HG02885 (cell line): ENCODE data around the gene GMFB.

Source experiments
- ATAC-seq: cut with Tn5 transposase; IDR thresholded peaks from one replicate; pipeline ENCODE4 v1.9.1; 2021; ENCODE audit warnings: mild to moderate bottlenecking; ENCODE audit not compliant: unreplicated experiment, poor library complexity

Gene GMFB

DNA sequence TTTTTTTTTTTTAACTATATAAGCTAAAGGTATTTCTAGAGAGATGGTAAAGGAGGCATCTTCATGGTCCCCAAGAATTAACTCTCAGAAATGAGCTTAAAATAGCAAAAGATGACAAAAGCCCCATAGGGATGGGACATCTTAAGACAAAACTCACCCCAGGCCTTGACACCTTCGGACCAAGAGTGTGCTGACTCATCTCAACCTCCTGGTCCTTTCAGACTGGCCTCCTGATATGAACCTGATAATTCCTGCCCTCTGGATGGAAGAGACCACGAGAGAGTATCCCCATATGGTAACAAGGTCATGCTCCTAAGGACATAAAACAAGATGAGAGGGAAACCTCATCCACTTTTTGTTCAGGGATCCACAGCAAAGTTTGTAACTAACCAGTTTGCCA is 8.4 kb upstream of the GMFB start:
- ATAC-seq, result no peak

DNA sequence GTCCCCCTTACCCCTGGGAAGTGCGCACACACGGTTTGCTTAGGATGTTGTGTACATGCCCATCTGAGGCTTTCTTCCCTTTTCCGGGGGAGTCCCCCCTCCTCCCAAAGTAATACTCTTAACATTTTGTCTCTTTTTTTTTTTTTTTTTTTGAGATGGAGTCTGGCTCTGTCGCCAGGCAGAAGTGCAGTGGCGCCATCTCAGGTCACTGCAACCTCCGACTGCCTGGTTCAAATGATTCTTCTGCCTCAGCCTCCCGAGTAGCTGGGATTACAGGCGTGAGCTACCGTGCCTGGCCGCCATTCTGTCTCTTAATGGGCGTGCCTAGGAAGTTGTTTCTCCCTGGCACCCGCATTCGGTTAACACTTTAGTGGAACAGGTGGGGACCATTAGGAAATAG is 4.5 kb upstream of the GMFB start:
- no peak for ATAC-seq

DNA sequence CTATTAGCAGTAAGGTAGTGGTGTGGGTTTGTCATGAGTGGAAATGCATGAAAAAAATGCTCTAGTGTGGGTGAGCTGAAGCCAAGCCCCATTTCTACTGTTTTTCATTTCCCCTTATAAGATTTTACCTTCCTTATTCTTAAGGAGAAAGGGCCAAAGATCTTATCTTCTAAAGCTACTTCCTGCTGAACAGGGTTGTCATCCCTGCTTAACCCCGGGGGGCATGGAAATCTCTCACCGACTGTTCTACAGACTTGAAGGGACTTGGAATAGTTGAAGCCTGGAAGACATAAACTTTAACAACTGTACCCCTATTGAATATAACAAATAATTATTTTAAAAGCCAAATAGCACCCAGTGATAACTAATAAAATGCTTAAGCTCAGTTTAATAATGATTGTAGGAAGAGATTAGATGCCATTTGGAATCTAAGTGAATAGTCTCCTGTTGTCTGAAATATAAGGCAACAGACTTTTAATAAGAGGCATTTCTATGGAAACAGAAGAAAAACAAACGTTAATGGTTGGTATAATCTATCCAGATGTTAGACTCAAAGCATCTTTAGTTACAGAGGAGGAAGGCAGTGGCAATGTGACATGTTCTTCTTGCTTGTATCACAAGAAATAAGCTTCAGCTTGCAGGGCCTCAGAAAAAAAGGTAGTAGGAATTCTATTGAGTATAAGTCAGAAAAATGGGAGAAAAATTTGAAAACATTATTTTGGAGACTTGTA is 1.8 kb upstream of the GMFB start:
- ATAC-seq, result no peak

DNA sequence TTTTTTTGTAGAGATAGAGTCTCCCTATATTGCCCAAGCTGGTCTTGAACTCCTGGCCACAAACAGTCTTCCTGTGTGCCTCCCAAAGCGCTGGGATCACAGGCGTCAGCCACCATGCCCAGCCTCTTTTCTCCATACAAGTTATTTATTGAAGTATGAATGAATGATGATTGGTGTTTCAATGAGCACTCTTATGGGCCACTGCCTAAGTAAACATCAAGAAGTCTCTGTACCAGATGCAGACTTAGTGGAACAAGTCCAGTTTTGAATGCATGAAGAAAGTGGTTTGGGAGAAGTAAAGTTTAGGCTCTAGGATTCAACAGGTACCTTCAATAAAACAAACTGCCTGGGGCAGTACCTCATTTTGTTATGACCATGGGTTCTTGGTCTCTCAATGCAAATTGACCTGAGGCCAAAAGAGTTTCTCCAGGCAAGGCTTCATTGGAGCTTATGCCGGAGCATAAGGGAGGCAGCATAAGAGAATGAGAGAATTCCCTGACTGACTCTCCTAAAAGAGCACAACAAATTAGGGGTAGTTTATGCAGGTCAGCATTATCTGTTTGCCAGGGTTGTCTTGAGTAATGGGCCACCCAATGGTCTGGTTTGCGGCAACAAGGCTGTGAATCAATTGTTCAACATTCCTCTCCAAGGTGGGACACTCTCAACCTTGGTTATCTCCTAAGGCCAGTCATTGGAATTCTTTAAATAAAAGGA is 1.1 kb upstream of the GMFB start:
- ATAC-seq, result no peak

DNA sequence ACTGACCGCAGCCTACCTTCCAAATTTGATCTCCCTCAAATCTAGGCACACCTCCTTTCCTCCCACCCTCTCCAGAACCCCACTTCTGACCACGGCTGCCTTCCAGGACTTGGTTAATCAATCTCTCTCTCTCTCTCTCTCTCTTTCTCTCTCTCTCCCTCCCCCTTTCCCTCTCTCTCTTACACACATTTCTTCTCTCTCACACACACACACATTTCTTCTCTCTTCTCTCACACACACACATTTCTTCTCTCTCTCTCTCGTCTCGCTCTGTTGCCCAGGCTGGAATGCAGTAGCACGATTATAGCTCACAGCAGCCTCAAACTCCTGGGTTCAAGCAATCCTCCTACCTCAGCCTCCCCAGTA is 521 bp upstream of the GMFB start:
- ATAC-seq, result peak; percentile 25

DNA sequence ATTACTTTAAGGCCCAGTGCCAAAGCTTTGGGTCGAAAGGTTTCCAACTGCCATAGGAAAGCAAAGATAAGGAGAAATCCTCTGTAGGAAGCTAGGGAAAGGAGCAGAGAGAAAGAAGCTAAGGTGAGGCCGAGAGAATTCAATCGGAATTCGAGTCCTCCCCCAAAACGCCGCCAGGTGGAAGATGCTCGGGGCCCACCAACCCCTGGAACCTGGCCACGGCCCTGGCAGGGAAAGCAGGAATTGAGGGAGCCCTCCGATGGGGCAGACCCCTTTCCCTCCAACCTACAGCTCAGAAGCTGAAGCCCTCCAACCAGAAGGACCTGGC is 498 bp downstream of the GMFB start:
- no peak for ATAC-seq

DNA sequence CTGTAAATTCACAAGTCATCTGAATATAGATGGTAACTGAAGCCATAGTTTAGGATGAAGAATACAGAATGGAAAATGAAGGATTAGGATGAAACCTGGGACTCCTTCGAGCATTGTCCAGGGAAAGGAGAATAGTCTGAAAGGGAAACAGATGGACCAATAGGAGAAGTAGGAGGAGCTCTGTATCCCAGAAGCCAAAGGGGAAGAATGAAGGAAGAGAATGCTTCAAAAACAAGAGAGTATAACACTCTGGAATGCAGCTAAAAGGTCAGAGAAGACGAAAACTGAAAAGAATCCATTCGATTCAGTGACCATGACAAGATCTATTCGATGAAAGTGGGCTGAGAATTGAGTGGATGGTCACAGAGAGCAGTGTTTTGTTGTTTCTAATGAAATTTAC is 1.0 kb downstream of the GMFB start:
- ATAC-seq, result no peak

DNA sequence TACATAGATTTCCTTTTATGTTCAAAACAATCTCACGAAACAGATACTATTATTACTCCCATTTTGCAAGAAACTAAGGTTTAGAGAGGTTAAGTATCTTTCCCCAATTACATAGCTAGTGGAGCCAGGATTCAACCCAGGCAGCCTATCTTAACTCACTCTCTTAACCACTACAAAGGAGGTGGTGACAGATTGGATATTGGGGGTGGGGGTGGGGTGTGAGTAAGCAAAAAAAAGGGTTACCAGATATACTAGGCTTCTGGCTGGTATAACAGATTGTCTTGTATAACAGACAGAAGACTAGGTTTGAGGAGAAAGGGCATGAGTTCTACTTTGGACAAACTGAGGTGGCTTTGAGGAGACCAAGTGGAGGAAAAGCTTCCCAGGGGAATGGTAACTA is 2.1 kb downstream of the GMFB start:
- ATAC-seq, result no peak

DNA sequence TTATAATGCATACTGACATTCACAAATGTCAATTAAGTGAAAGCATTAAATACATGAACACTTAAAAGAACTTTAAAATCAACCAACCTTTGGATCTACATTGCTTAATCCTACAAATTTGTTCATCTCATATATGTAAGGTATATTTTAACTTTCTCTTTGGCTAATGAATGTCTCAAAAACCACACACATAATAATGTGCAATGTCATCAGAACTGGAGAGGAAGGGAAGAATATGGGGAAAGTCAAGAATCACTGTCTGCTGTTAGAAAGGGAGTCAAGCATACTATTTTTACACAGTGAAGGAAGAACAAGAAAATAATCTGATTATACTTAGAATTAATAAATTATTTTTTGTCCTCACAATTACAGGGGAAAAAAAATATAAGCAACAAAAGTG is 4.9 kb downstream of the GMFB start:
- ATAC-seq, result no peak

DNA sequence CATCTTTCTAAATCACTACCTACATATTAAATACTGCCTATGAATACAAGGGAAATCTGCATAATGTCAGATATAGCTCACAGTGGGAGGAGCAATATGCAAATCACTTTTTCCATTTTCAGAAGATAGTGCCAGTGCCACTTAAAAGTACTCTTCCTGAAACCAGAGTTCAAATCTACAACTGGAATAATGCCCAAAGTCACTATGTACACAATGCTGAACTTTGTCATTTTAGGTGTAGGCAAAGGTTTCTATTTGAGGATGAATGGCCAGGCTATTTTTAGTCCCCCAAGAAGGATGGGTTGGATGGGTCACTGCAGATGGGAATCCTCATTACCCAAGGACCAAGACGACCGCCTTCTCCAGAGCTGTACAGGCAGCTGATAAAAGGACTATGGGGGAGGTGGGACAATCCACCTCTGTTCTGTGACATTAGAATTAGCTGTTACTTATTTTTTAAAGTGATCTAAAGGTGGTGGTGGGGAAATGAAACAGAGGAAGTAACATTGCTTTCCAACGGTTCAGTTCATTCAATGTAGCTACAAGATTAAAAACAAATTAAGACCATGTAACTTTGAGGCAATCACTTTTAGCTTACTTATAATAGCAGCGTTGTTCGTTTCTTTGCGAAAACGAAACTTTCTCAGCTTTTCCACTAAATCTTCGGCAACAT is 5.6 kb downstream of the GMFB start:
- peak; percentile 45 for ATAC-seq

DNA sequence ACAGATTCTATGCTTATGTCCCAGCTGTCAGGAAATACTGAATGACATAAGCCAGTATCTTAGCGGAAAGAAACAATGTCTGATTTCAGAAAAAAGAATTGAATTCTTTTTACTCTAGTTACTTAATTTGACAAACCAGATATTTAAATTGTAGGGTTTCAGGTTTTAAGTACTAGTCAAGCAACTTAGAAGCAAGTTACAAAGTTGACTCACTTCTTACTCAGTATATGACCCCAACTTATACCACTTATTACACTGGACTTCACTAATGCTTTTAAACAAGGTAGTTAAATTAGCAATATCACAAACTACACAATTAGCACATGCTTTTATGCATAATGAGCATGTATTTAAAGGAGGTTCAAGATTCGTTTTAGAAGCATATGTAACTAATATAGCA is 7.1 kb downstream of the GMFB start:
- no peak for ATAC-seq

DNA sequence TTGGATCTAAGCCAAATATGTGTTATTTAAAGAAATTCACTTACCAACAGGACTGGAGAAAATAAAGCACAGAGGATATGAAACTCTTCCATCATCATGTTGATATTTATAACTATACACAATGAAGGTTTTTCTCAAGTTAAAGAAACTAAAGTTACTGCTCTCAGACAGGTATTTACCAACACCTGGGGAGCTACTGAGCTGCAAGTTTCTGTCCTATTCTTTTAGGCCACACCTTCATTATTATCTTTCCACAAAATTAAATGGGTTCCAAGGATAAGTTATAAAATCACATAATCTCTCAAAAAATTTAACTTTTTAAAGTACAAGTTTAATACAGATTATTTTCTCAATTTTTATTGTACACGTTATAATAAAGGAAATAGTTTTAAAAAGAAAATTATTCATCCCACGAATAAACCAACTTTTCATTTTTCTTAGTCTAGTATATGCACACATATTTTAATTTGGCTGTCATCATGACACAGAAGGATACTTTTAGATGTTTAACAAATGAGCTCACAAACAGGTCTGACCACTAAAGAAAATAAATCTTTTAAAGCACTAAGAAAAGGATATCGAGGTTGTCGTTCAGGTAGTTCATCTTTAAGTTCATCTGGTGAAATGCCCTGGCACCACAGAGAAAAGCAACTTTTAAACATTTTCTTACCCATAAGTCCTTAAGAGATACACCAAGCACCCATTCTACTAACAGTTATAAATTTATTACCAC is 7.8 kb downstream of the GMFB start:
- no peak for ATAC-seq

DNA sequence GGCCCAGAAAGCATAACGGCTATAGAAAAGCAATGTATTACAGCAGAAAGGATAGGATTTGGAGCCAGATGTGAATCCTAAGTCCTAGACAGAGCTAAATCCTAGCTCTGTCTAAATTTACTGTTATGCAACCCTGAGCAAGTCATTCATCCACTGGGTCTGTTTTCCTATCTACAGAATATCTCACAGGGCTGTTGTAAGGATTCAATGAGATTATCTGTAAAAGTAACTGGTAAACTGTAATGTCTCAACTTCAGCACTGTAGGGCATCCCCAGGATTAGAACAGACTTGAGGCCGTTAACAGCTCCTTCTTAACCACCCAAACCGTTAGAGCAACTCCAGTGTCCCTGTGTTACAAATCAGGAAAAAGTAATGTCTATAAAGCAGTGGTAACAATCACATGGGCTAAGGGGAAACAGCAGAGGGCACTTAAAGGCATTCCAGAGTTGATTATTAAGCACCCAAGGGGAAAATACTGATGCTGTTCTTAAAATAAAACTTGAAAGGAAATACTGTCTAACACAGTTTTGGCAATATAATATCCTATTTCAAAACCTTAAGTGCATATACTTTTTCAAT is 10.1 kb downstream of the GMFB start:
- no peak for ATAC-seq

DNA sequence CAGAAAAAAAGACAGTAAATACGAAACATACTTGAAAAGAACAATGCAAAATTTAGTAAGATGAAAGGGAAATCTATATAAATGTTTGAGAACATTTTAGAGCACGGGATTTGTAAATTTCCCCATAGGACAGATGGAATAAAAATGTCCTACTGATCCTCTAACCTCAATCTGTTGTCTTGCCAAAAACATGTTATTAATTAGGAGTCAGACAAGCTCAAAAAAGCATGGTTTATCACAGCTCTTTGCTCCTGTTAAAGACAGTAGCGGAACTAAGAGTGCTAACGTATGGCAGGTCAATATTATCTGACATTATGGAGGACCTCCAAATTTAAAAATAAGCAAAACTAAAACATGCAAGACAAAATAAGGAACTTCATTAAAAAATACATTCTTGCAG is 12.9 kb downstream of the GMFB start:
- ATAC-seq, result no peak

DNA sequence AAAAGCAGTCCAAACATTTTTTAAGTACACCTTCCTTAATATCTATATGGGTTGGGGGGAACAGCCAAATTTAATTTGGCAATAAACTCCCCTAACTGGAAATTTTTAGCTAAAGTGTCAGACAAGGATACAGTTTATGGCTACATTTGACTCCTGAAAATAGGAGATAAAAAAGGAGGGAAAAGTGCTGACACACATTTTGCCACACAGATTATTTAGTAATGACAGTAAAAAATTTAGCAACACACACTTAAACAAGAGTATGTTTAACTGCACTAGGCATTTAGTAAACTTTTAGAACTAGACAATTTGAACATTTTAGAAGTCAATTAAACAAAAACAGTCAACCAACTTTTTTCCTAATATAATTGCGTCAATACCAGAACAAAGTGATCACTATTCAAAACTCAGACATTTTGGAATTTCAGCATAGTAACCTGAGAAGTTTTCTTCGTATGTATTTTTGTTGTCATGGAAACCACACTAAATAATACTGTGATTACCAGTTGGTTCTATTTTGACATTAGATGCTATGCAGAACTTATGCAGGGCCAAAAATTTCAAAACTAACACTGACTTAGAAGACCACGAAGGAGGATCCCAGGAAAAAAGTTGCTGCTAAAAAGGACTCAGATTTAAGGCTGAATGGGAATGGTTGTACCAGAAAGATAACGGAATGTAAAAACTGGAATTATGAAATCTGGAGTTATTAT is 13.4 kb downstream of the GMFB start:
- ATAC-seq, result no peak

DNA sequence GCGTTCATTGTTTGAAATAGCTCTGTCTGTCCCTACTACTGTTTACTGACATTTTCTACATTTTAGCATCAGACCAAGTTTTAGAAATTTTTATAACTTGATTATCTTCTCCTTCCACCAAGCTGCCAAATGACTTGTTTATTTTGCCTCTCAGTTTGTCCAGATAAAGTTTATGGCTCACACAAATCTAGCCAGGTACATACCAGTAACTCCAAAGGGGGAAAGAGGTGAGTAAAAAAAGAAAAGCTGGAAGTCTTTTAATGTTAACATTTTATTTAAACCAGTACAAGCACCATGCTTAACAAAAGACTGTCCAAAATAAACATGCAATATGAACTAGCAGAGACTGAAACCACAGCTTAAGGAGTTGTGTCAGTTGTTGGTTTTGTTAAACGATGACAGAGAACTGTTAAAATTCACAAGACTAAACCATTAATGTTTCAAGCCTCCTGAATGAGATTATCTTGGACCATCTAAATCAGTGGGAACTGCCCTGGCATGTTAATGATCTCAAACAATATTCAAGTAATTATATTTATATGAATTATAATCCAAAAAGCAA is 14.5 kb downstream of the GMFB start:
- ATAC-seq, result no peak

DNA sequence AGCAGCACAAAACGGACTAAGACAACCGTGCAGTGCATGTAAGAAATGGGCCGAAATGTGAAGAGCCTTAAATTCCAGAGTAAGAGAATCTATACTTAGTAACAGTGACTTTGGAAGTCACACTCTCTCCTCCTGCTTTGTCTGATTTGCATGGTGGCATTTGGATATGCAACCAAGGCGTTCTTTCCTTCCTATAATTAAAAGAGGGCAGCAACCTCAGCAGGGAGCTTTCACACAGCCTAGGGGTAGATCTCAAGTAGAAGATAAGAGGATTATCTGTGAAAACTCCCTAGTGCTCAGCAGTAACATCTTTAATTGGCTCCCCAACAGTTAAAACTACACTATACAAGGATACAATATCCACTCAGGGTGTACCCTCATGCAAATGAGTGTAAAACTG is 16.5 kb downstream of the GMFB start:
- ATAC-seq, result no peak

DNA sequence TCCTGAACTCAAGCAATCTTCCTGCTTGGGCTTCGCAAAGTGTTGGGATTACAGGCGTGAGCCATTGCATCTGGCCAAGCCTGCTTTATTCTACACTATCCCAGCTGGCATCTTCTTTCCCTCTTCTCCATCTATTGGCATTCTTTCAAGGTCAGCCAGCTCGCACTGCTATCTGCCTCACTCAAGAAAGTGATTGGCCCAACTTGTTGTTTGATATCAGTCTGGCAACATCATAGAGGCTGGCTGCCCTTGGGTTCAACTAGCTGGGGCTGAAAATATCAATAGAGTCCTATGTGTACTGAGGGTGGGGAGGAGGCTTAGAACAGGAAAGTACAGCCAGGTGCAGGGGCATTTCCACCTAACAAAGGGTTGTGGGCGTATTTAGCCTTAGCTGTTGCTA is 17.1 kb downstream of the GMFB start:
- no peak for ATAC-seq

DNA sequence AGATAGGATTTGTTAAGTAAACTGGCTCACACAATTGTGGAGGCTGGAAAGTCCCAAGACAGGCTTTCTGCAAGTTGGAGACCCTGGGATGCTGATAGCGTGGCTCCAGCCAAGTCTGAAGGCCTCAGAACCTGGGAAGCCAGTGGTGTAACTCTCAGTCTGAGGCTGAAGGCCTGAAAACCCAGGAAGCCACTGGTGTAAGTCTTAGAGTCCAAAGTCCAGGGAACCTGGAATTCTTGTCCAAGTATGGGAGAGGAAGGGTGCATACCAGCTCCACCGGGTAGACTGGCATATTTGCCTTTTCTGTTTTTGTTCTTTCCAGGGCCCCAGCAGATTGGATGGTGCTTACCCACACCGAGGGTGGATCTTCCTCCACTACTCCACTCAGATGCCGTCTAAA is 18.1 kb downstream of the GMFB start:
- no peak for ATAC-seq

DNA sequence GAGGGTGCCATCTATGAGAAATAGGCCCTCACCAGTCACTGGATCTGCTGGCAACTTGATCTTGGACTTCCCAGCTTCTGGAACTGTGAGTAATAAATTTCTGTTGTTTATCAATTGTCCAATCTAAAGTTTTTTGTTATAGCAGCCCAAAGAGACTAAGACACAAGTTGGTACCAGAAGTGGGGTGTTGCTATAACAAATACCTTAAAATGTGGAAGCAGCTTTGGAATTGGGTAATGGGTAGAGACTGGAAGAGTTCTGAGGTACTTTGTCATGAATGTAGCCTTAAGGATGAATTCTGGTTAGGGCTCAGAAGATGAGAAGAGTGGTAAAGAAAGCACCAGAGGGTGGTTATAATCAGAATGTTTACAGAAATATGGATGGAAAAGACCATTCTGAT is 21.5 kb downstream of the GMFB start:
- ATAC-seq, result no peak
